ENCODE data around the gene ATF6.
"Not testable (repeated sequence)": the region's sequence is repeated elsewhere in the genome, so short reads cannot be mapped to it uniquely, and the experiment has no call there.

Gene ATF6

GRCh38 chr1:161820914-161821313, 54.8 kb downstream of the ATF6 start:
- peaks cover 8% of the 10 kb centered on the region for H3K4me1 Mint-ChIP-seq
- no peak overlapping the region for H3K27ac Mint-ChIP-seq
- H3K9me3 Mint-ChIP-seq, result no peaks in the 10 kb centered on the region
- H3K4me3 Mint-ChIP-seq, result no peak overlapping the region
- TF ChIP-seq CTCF (IDR thresholded peaks at IDR 0.05; ENCODE audit: unreplicated experiment in 3 of 3), result no peak
- H3K27me3 Mint-ChIP-seq (ENCODE audit: low read depth), result no peaks in the 10 kb centered on the region
- H3K36me3 Mint-ChIP-seq (ENCODE audit: low read depth), result peaks cover 44% of the 10 kb centered on the region

DNA sequence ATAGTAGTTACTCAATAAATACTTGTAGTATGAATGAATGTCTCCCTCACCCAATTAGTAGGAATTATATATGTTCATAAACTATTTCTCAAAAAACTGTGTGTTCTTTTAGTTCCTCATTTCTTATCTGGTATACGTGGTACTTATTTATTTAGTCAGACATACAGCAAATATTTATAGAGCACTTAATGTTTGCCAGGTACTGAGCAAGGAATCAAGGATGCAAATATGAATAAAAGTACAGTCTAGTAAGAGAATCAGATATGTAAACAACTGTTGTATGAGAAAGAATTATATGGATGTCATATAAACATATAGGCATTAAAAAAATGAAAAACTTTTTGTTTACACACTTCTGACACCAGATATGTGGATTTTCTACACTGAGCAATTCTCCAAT, 58.5 kb downstream of the ATF6 start:
- Mint-ChIP-seq H3K27ac (no peak overlapping the region), H3K27me3 (ENCODE audit: low read depth) (no peaks in the 10 kb centered on the region)

DNA sequence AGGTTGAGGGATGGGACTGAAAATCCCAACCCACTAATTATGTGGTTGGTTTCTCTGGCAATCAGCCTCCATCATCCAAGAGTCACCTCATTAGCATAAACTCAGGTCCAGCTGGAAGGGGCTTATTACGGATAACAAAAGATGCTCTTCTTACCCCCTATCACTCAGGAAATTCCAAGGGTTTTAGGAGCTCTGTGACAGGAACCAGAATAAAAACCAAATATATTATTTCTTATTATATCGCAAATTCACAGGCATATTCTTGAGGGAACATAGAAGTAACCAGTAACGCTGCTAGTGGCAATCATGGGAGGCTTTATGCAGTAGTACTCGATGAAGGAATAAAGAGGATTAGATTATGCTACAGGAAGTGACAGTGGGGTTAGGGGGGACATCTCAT, 59.7 kb downstream of the ATF6 start:
- Mint-ChIP-seq H3K27me3 (ENCODE audit: low read depth) (no peaks in the 10 kb centered on the region), H3K4me1 (peaks cover 25% of the 10 kb centered on the region), H3K27ac (no peak overlapping the region), H3K9me3 (peaks cover 4% of the 10 kb centered on the region), H3K36me3 (ENCODE audit: low read depth) (peaks cover 65% of the 10 kb centered on the region), H3K4me3 (no peak overlapping the region)
- TF ChIP-seq CTCF (IDR thresholded peaks at IDR 0.05; ENCODE audit: unreplicated experiment in 3 of 3), result no peak

More for the DNA sequence above, 58.5 kb downstream of the ATF6 start:
- Mint-ChIP-seq H3K4me1 (peaks cover 25% of the 10 kb centered on the region), H3K9me3 (peaks cover 4% of the 10 kb centered on the region), H3K4me3 (no peak overlapping the region), H3K36me3 (ENCODE audit: low read depth) (peaks cover 60% of the 10 kb centered on the region)
- TF ChIP-seq CTCF (IDR thresholded peaks at IDR 0.05; ENCODE audit: unreplicated experiment in 3 of 3), result no peak

DNA sequence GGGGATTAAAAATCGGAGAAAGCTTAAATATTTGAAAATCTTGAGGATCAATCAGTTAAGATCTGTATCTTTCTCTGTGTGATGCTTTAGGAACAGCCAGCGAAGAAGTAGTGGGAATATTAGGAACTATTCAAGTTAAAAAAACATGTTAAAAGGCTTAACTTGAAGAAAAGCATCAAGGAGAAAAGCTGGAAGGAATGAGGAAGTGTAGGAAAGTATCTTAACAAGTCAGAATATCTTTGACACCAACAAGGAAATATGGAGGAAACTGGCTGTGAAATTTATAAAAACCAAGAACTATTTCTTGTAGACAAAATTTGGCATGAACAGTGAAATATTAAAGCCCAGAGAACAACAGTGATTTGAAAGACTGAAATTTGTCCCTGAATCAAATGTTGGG, 60.4 kb downstream of the ATF6 start:
- Mint-ChIP-seq H3K27ac (no peak overlapping the region), H3K9me3 (peaks cover 5% of the 10 kb centered on the region), H3K36me3 (ENCODE audit: low read depth) (peaks cover 65% of the 10 kb centered on the region), H3K4me1 (peaks cover 25% of the 10 kb centered on the region), H3K27me3 (ENCODE audit: low read depth) (no peaks in the 10 kb centered on the region), H3K4me3 (no peak overlapping the region)
- TF ChIP-seq CTCF (IDR thresholded peaks at IDR 0.05; ENCODE audit: unreplicated experiment in 3 of 3), result no peak

DNA sequence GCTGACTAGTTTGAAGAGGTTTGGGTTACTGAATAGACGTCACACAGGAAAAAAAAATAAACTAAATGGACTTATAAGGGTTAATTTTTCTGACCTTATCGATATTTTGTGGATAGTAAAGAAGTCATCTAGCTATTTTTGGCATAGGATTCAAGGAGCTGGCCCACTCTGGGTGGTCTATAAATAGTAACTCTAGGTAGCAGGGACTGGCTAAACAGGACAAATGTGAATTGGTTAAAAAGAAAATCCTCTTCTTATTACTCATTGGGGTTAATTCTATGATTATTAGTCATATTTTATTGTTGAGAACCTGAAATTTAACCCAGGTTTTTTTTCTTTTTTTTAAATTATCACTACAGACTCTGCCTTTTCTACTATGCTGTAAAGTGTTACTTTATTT, 61.7 kb downstream of the ATF6 start:
- H3K9me3 Mint-ChIP-seq, result peaks cover 6% of the 10 kb centered on the region
- peaks cover 25% of the 10 kb centered on the region for H3K4me1 Mint-ChIP-seq
- H3K27ac Mint-ChIP-seq, result no peak overlapping the region
- peaks cover 67% of the 10 kb centered on the region for H3K36me3 Mint-ChIP-seq (ENCODE audit: low read depth)
- no peak for TF ChIP-seq CTCF (IDR thresholded peaks at IDR 0.05; ENCODE audit: unreplicated experiment in 3 of 3)
- H3K4me3 Mint-ChIP-seq, result no peak overlapping the region
- no peaks in the 10 kb centered on the region for H3K27me3 Mint-ChIP-seq (ENCODE audit: low read depth)

DNA sequence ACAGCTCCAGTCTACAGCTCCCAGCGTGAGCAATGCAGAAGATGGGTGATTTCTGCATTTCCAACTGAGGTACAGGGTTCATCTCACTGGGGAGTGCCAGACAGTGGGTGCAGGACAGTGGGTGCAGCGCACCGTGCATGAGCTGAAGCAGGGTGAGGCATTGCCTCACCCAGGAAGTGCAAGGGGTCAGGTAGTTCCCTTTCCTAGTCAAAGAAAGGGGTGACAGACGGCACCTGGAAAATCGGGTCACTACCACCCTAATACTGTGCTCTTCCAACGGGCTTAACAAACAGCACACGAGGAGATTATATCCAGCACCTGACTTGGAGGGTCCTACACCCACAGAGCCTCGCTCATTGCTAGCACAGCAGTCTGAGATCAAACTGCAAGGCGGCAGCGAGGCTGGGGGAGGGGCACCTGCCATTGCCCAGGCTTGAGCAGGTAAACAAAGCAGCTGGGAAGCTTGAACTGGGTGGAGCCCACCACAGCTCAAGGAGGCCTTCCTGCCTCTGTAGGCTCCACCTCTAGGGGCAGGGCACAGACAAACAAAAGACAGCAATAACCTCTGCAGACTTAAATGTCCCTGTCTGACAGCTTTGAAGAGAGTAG, 66.3 kb downstream of the ATF6 start:
- peaks cover 60% of the 10 kb centered on the region for H3K36me3 Mint-ChIP-seq (ENCODE audit: low read depth)
- not testable (repeated sequence) for H3K4me1 Mint-ChIP-seq; H3K27ac Mint-ChIP-seq; H3K4me3 Mint-ChIP-seq; H3K27me3 Mint-ChIP-seq (ENCODE audit: low read depth)
- peaks cover 14% of the 10 kb centered on the region for H3K9me3 Mint-ChIP-seq

Data from nephron (organoid).